ENCODE results near the gene KHDC4.

- TF ChIP-seq CTCF (IDR thresholded peaks at IDR 0.05), result no peak
- TF ChIP-seq POLR2A (IDR thresholded peaks at IDR 0.05), result no peak
Observed at GRCh38 chr1:155966750-155967149, 32.5 kb upstream of the KHDC4 start.

Measured in vagina (tissue), 2 donors.